DND-41 (cell line): ENCODE measurements around the gene USP12.
"Not testable (repeated sequence)": the region's sequence is repeated elsewhere in the genome, so short reads cannot be mapped to it uniquely, and the experiment has no call there.

ENCODE experiments used
- ATAC-seq: fragments of 200-7000 bp; cut with Tn5 transposase; 3 replicates; pipeline ENCODE4 v1.9.1; 2021; ENCODE audit warnings: low read depth; ENCODE audit not compliant: insufficient read depth
- DNase-seq: peaks from one replicate; pipeline ENCODE4 v3.0.0-alpha.2; 2020
- H2AFZ ChIP-seq: 2 replicates; pipeline ENCODE4 v1.6.0; 2012; ENCODE audit warnings: low read depth, low read length
- H3K27ac ChIP-seq: 2 replicates; pipeline ENCODE4 v1.5.1; 2012; ENCODE audit warnings: low read length, inconsistent platforms
- H3K27me3 ChIP-seq: fragments of 200-600 bp; sonication (generic); 2 replicates; pipeline ENCODE4 v1.6.0; 2012; ENCODE audit warnings: low read length, mild to moderate bottlenecking, inconsistent platforms; ENCODE audit not compliant: insufficient read depth, poor library complexity
- H3K36me3 ChIP-seq: 2 replicates; pipeline ENCODE4 v1.5.1; 2012; ENCODE audit warnings: low read length, inconsistent platforms; ENCODE audit not compliant: insufficient read depth
- H3K4me1 ChIP-seq: 2 replicates; pipeline ENCODE4 v1.5.1; 2012; ENCODE audit warnings: mild to moderate bottlenecking, low read length; ENCODE audit not compliant: insufficient read depth
- H3K4me2 ChIP-seq: 2 replicates; pipeline ENCODE4 v1.6.0; 2012; ENCODE audit warnings: mild to moderate bottlenecking, moderate library complexity, low read length, inconsistent platforms; ENCODE audit not compliant: insufficient read depth
- H3K4me3 ChIP-seq, 2 experiments: fragments of 200-600 bp in 1 of 2; shearing (Covaris generic) in 1 of 2; 2 replicates each; pipeline ENCODE4 v1.5.1; 2012 to 2016; ENCODE audit warnings: inconsistent platforms in 2 of 2, low read length in 2 of 2, mild to moderate bottlenecking in 2 of 2, low read depth in 1 of 2, moderate library complexity in 1 of 2
- H3K79me2 ChIP-seq: 2 replicates; pipeline ENCODE4 v1.6.0; 2012; ENCODE audit warnings: low read length, inconsistent platforms; ENCODE audit not compliant: insufficient read depth
- H3K9ac ChIP-seq: 2 replicates; pipeline ENCODE4 v1.6.0; 2012; ENCODE audit warnings: low read depth, mild to moderate bottlenecking, inconsistent platforms, low read length, moderate library complexity
- H3K9me3 ChIP-seq: 2 replicates; pipeline ENCODE4 v1.5.1; 2012; ENCODE audit warnings: low read length, moderate library complexity, mild to moderate bottlenecking, inconsistent platforms; ENCODE audit not compliant: insufficient read depth, severe bottlenecking
- H4K20me1 ChIP-seq: 2 replicates; pipeline ENCODE4 v1.6.0; 2012; ENCODE audit warnings: low read length; ENCODE audit not compliant: insufficient read depth
- CTCF ChIP-seq: IDR thresholded peaks from 2 replicates; pipeline ENCODE4 v1.5.1; 2012; ENCODE audit warnings: borderline replicate concordance, low read length, moderate library complexity, mild to moderate bottlenecking; ENCODE audit not compliant: poor library complexity, severe bottlenecking; ENCODE audit errors: extremely low read depth
- EZH2 ChIP-seq: IDR thresholded peaks from 3 replicates; pipeline ENCODE4 v1.6.1; 2012; ENCODE audit warnings: borderline replicate concordance, low read depth, mild to moderate bottlenecking, moderate library complexity, low read length, inconsistent platforms; ENCODE audit not compliant: severe bottlenecking

USP12 gene

GRCh38 chr13:27126859-27127258 is 44.8 kb downstream of the USP12 start:
- Histone ChIP-seq H3K4me2 (no peak overlapping the region), H3K36me3 (peaks cover 14% of the 10 kb centered on the region)

GRCh38 chr13:27125357-27126282 is 46.0 kb downstream of the USP12 start:
- Histone ChIP-seq H2AFZ (no peak overlapping the region), H3K79me2 (peaks cover 92% of the 10 kb centered on the region), H3K36me3 (peaks cover 12% of the 10 kb centered on the region), H3K27ac (no peak overlapping the region), H3K9ac (no peak overlapping the region), H3K4me1 (no peaks in the 10 kb centered on the region), H3K9me3 (peaks cover 25% of the 10 kb centered on the region), H3K4me3 (no peak overlapping the region), H3K27me3 (no peaks in the 10 kb centered on the region), H4K20me1 (peaks cover 12% of the 10 kb centered on the region; the same call in 1 of the 2 replicates), H3K4me2 (no peak overlapping the region)
- DNase-seq (no peak), ATAC-seq (no peak)
- TF ChIP-seq EZH2, result no peak
- TF ChIP-seq CTCF, result no peak

More at GRCh38 chr13:27126859-27127258, 44.8 kb downstream of the USP12 start:
- H3K4me1 ChIP-seq, result no peaks in the 10 kb centered on the region
- H3K27me3 ChIP-seq, result no peaks in the 10 kb centered on the region
- no peak overlapping the region for H3K4me3 ChIP-seq
- H2AFZ ChIP-seq, result no peak overlapping the region
- DNase-seq, result no peak
- TF ChIP-seq EZH2 (no peak), CTCF (no peak)
- H3K9ac ChIP-seq, result no peak overlapping the region
- ATAC-seq, result no peak
- peaks cover 92% of the 10 kb centered on the region for H3K79me2 ChIP-seq
- H4K20me1 ChIP-seq, result peaks cover 13% of the 10 kb centered on the region; the same call in 1 of the 2 replicates
- H3K27ac ChIP-seq, result no peak overlapping the region
- H3K9me3 ChIP-seq, result peaks cover 25% of the 10 kb centered on the region

GRCh38 chr13:27124571-27124970 is 47.0 kb downstream of the USP12 start:
- Histone ChIP-seq H3K36me3 (peaks cover 12% of the 10 kb centered on the region), H3K4me3 (no peak overlapping the region), H3K27ac (no peak overlapping the region), H3K27me3 (no peaks in the 10 kb centered on the region), H4K20me1 (peaks cover 16% of the 10 kb centered on the region; the same call in 1 of the 2 replicates), H3K79me2 (peaks cover 91% of the 10 kb centered on the region), H3K4me2 (no peak overlapping the region), H3K4me1 (no peaks in the 10 kb centered on the region), H3K9ac (no peak overlapping the region), H2AFZ (no peak overlapping the region), H3K9me3 (peaks cover 22% of the 10 kb centered on the region)
- no peak for DNase-seq
- ATAC-seq, result no peak
- TF ChIP-seq EZH2, result no peak
- TF ChIP-seq CTCF, result no peak

GRCh38 chr13:27123445-27123844 is 48.2 kb downstream of the USP12 start:
- not testable (repeated sequence) for ATAC-seq, H3K27me3 ChIP-seq, H3K27ac ChIP-seq, DNase-seq, H2AFZ ChIP-seq, H3K4me3 ChIP-seq, H3K4me2 ChIP-seq, H3K9ac ChIP-seq, H3K4me1 ChIP-seq
- Histone ChIP-seq H4K20me1 (peaks cover 17% of the 10 kb centered on the region), H3K9me3 (peaks cover 22% of the 10 kb centered on the region), H3K36me3 (peaks cover 12% of the 10 kb centered on the region), H3K79me2 (peaks cover 91% of the 10 kb centered on the region)
